ENCODE data around the gene NLRP5. TPM values are rescaled to one million over a fixed set of nuclear protein-coding genes. Genes with fewer than 3 reads are reported as not detected.
"Not testable (repeated sequence)": the region's sequence is repeated elsewhere in the genome, so short reads cannot be mapped to it uniquely, and the experiment has no call there.

NLRP5 gene
- total RNA-seq, 1 donor from 2014 or later, result not detected

DNA sequence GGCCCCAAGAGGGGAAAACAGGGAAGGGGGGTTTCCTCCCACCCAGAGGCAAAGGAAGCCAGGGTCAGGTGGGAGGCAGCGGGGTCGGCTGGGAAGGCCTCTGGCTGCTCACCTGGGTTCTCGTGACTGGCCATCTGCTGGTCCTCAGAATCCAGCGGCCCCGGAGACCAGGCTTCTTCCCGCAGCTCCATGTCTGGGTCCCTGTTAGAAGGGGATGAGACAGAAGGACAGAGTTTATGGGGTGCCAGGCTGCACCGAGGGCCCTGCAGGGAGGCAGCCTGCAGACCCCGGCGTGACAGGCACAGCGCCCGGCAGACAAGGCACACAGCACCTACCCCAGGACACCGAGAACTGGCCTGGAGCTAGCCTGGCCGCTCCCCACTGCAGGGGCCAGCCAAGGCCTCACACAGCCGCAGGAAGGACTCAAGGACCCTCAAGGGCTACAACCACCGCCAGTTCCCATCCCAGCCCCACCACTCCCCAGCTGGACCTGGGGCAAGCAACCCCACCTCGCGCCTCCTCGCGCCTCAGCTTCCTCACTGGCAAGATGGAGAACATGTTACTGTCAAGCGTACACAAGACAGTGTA is 116.5 kb downstream of the NLRP5 start:
- TF ChIP-seq, protein P1, sequence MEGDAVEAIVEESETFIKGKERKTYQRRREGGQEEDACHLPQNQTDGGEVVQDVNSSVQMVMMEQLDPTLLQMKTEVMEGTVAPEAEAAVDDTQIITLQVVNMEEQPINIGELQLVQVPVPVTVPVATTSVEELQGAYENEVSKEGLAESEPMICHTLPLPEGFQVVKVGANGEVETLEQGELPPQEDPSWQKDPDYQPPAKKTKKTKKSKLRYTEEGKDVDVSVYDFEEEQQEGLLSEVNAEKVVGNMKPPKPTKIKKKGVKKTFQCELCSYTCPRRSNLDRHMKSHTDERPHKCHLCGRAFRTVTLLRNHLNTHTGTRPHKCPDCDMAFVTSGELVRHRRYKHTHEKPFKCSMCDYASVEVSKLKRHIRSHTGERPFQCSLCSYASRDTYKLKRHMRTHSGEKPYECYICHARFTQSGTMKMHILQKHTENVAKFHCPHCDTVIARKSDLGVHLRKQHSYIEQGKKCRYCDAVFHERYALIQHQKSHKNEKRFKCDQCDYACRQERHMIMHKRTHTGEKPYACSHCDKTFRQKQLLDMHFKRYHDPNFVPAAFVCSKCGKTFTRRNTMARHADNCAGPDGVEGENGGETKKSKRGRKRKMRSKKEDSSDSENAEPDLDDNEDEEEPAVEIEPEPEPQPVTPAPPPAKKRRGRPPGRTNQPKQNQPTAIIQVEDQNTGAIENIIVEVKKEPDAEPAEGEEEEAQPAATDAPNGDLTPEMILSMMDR (conservative IDR thresholded peaks at IDR 0.05; ENCODE audit: low read depth, low read length), result no peak
- no peak overlapping the region for H3K4me3 ChIP-seq (ENCODE audit: low read depth, low read length)
- no peak for DNase-seq (ENCODE audit: low read depth)

DNA sequence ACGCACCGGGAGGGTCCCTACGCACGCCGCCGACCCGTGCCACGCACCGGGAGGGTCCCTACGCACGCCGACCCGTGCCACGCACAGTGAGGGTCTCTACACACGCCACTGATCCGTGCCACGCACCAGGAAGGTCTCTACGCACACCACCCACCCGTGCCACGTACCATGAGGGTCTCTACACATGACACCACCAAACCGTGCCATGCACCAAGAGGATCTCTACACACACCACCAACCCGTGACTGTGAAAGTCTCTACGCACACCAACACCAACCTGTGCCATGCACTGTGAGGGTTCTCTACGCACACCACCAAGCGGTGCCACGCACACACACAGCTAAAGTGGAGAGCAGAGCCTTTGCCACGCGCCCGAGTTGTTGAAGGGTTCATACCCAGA is 117.8 kb downstream of the NLRP5 start:
- DNase-seq (ENCODE audit: low read depth), result no peak
- H3K4me3 ChIP-seq (ENCODE audit: low read depth, low read length), result no peak overlapping the region
- TF ChIP-seq, protein P1 (conservative IDR thresholded peaks at IDR 0.05; ENCODE audit: low read depth, low read length), result no peak

DNA sequence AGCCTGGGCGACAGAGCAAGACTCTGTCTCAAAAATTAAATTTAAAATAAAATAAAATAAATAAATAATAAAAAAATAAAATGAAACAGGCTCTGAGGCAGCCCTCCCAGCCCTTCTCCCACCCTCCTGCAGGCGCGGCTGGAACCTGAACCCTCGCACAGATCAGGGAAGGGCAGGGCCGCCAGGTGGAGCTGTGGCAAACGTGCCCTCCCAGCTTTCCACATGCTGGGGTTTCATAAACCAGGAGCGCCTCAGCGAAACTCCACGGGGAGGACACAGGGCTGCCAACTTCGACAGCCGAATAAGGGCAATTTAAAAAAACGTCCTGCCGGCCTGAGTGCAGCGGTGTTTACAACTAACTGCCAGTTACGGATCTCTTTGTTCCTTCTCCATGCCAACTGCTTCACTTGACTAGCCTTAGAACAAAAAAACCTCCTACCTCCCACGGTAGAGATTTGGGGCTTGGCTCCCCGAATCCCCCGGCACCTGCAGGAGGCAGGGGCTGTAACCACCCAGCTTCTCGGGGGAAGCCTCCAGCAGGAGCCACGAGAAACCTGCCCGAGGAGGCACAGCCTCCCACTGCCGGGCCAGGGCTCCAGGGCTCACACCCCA is 118.6 kb downstream of the NLRP5 start:
- TF ChIP-seq, protein P1 (conservative IDR thresholded peaks at IDR 0.05; ENCODE audit: low read depth, low read length), result peak; percentile 82
- peak; percentile 74 for DNase-seq (ENCODE audit: low read depth)
- peak overlapping the region; percentile 23 for H3K4me3 ChIP-seq (ENCODE audit: low read depth, low read length)

DNA sequence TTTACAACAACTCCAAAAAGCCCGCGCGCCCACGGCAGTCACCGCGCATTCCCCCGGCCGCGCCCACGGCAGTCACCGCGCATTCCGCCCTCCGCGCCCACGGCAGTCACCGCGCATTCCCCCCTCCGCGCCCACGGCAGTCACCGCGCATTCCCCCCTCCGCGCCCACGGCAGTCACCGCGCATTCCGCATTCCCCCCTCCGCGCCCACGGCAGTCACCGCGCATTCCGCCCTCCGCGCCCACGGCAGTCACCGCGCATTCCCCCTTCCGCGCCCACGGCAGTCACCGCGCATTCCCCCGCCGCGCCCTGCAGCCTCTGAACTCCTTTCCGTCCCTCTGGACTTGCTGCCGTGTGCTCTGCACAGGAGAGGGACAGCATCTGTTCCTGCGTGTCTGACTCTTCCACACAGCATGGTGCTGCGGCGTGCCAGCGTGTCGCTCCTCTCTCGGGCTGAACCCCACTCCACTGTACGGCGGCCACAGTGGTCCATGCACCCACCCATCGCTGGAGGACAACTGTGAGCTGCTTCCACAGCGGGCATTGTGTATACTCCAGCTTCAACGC is 119.3 kb downstream of the NLRP5 start:
- H3K4me3 ChIP-seq (ENCODE audit: low read depth, low read length); DNase-seq (ENCODE audit: low read depth): not testable (repeated sequence)

DNA sequence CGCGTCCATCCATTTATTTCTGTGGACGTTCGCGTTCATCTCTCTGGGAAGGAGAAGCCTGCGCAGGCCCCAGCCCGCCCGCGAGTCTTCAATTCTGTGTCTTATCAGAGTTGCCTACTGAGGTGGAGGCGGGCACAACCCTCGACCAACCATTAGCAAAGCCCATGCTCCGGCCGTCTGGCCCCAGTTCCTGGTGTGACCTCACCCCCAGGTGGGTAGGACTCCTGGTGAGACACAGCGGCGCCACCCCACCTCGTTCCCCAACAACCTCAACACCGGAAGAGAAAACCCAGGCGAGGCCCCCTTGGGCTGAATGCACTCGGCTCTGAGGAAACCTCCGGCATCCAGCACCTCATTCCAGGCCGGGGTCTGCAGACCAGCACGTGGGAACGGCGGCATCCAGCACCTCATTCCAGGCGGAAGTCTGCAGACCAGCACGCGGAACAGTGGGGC is 119.8 kb downstream of the NLRP5 start:
- DNase-seq (ENCODE audit: low read depth), result no peak
- no peak overlapping the region for H3K4me3 ChIP-seq (ENCODE audit: low read depth, low read length)
- TF ChIP-seq, protein P1 (conservative IDR thresholded peaks at IDR 0.05; ENCODE audit: low read depth, low read length), result no peak

DNA sequence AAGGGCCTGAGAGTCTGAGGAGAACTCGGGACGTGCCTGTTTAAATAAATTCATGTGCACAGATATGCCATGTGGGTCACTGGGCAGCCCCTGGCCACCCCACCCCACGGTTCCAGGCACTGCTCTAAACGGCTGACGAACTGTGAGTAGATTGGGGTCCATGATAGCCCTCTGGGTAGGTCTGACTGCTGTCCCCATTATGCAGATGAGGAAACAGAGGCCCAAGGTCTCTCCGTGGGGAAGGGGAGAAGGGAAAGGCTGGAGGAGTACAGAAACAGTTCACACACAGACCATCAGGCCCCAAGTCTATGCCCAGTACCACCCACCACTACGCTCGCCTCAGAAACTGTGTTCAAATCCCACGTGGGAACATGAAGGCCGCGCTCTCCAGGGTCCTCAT is 120.4 kb downstream of the NLRP5 start:
- DNase-seq (ENCODE audit: low read depth), result no peak
- TF ChIP-seq, protein P1 (conservative IDR thresholded peaks at IDR 0.05; ENCODE audit: low read depth, low read length), result no peak
- no peak overlapping the region for H3K4me3 ChIP-seq (ENCODE audit: low read depth, low read length)

DNA sequence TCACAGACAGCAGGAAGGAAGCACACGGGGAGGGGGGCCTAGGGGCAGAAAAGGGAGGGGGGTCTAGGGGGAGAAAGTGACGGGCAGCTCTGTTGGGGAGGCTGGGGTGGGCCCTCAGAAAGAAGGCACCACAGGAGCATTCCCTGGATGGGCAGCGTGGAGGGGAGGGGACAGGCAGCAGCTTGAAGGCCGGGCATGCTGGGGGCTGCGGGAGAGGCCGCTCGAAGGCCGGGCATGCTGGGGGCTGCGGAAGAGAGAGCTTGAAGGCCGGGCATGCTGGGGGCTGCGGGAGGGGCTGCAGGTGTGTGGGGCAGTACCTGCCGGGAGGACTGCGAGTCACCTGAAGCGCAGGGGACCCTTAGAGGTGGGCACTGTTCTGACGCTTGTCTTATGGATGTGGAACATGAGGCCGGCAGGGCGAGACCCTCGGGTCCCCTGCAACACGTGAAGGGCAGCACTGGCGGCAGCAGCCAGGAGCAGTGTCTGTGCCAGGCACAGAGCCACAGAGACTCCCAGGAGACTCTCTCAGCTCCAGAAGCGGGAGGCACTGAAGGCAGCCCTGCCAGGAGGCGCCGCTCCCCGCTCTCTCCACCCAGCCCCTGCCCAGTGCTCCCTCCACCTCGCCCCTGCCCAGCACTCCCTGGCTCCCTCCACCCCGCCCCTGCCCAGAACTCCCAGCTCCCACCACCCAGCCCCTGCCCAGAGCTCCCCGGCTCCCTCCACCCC is 121.2 kb downstream of the NLRP5 start:
- H3K4me3 ChIP-seq (ENCODE audit: low read depth, low read length), result no peak overlapping the region
- TF ChIP-seq, protein P1 (conservative IDR thresholded peaks at IDR 0.05; ENCODE audit: low read depth, low read length), result no peak
- no peak for DNase-seq (ENCODE audit: low read depth)
